Endothelial cell of umbilical vein (primary cell): ENCODE results near the gene CUX1. TPM values are rescaled to one million over a fixed set of nuclear protein-coding genes. Genes with fewer than 3 reads are reported as not detected.

Experiments used
- BruUV-seq: library from RNA; stranded (reverse); fragments of 400-500 nt; replicated peaks from 2 replicates; lab custom pipeline; 2021; lab: Mats Ljungman, UMichigan
- CTCF ChIA-PET: fragments of 300-600, 350-600 bp; sonication (Branson Sonifier 250); formaldehyde crosslinking; loops from one replicate; lab custom pipeline; 2021; ENCODE audit warnings: antibody characterized with exemption, inconsistent platforms; lab: Charles Lee
- POLR2A ChIA-PET: fragments of 300-600, 350-600 bp; sonication (Branson Sonifier 250); formaldehyde crosslinking; loops from one replicate; lab custom pipeline; 2021; ENCODE audit warnings: antibody characterized with exemption, inconsistent platforms; lab: Charles Lee
- DNase-seq: peaks from one replicate; pipeline ENCODE4 v3.0.0-alpha.2; 2011; ENCODE audit warnings: low read depth, low spot score
- FAIRE-seq: peaks from 2 replicates; lab custom pipeline; 2011; peaks lifted over from hg19 to GRCh38; lab: Jason Lieb, UNC
- H2AFZ ChIP-seq: 2 replicates; pipeline ENCODE4 v1.6.0; 2012; ENCODE audit warnings: low read depth, low read length, control low read depth, inconsistent platforms
- H3K27ac ChIP-seq: 2 replicates; pipeline ENCODE4 v1.5.1; 2011; ENCODE audit warnings: low read depth, mild to moderate bottlenecking, control low read depth, low read length, moderate library complexity; ENCODE audit not compliant: insufficient read depth
- H3K27me3 ChIP-seq, 2 experiments: 2 replicates each; pipeline versions ENCODE4 v1.6.0 to v1.6.1; 2011; ENCODE audit warnings: low read length in 2 of 2, mixed read lengths in 1 of 2; ENCODE audit not compliant: control insufficient read depth in 2 of 2, insufficient read depth in 2 of 2
- H3K36me3 ChIP-seq, 2 experiments: 2 replicates in 1 of 2; 3 replicates in 1 of 2; pipeline ENCODE4 v1.5.1; 2011; ENCODE audit warnings: low read length in 2 of 2, mild to moderate bottlenecking in 1 of 2, moderate library complexity in 1 of 2; ENCODE audit not compliant: control insufficient read depth in 2 of 2, insufficient read depth in 2 of 2; ENCODE audit errors: extremely low read depth in 1 of 2
- H3K4me1 ChIP-seq: 3 replicates; pipeline ENCODE4 v1.5.1; 2011; ENCODE audit warnings: mild to moderate bottlenecking, low read length; ENCODE audit not compliant: control insufficient read depth, insufficient read depth; ENCODE audit errors: extremely low read depth
- H3K4me2 ChIP-seq: 2 replicates; pipeline ENCODE4 v1.6.1; 2011; ENCODE audit warnings: low read length, control low read depth, mixed read lengths; ENCODE audit not compliant: insufficient read depth
- H3K4me3 ChIP-seq, 3 experiments: fragments of 200-600 bp in 1 of 3; sonication (generic), shearing (Covaris generic) in 1 of 3; replicated peaks in 1 of 3; 2 replicates each; pipeline ENCODE4 v1.5.1; 2011 to 2016; ENCODE audit warnings: control low read depth in 3 of 3, low read length in 3 of 3, mild to moderate bottlenecking in 2 of 3, inconsistent platforms in 1 of 3, low read depth in 1 of 3, moderate library complexity in 1 of 3; ENCODE audit not compliant: insufficient read depth in 1 of 3
- H3K79me2 ChIP-seq: 2 replicates; pipeline ENCODE4 v1.6.0; 2012; ENCODE audit warnings: low read length, inconsistent platforms; ENCODE audit not compliant: control insufficient read depth, insufficient read depth
- H3K9ac ChIP-seq: replicated peaks from 2 replicates; pipeline ENCODE3; 2011; ENCODE audit warnings: low read length, control low read depth; ENCODE audit not compliant: insufficient read depth; ENCODE audit errors: extremely low read depth
- H3K9me1 ChIP-seq: replicated peaks from 3 replicates; pipeline ENCODE4 v1.6.0; 2011; ENCODE audit warnings: mild to moderate bottlenecking, low read length; ENCODE audit not compliant: control insufficient read depth, insufficient read depth; ENCODE audit errors: extremely low read depth
- H3K9me3 ChIP-seq: replicated peaks from 2 replicates; pipeline ENCODE4 v1.5.1; 2012; ENCODE audit warnings: low read length, inconsistent platforms; ENCODE audit not compliant: control insufficient read depth, insufficient read depth
- H4K20me1 ChIP-seq: replicated peaks from 2 replicates; pipeline ENCODE3; 2011; ENCODE audit warnings: mild to moderate bottlenecking, low read length; ENCODE audit not compliant: control insufficient read depth, insufficient read depth; ENCODE audit errors: extremely low read depth
- EZH2 ChIP-seq: IDR thresholded peaks from 2 replicates; pipeline ENCODE4 v1.6.1; 2012; ENCODE audit warnings: borderline replicate concordance, low read depth, mild to moderate bottlenecking, moderate library complexity, low read length, inconsistent platforms; ENCODE audit not compliant: severe bottlenecking
- FOS ChIP-seq: IDR thresholded peaks from 2 replicates; pipeline ENCODE4 v1.6.1; 2011; ENCODE audit warnings: mild to moderate bottlenecking, low read length, moderate library complexity, borderline replicate concordance; ENCODE audit not compliant: insufficient read depth
- MYC ChIP-seq: IDR thresholded peaks from one replicate; pipeline ENCODE4 v1.6.1; 2011; ENCODE audit warnings: mild to moderate bottlenecking, low read depth, low read length
- dilution Hi-C: fragments of 300-500 bp; cut with MboI; formaldehyde crosslinking; loops from one replicate; pipeline ENCODE4 v1.15.0; 2019; ENCODE audit warnings: low sequenced_read_pairs; ENCODE audit not compliant: extremely low pct_ligation_motif_present
- intact Hi-C: fragments of 100-400 bp; cut with micrococcal nuclease; formaldehyde crosslinking; loops from one replicate; pipeline ENCODE4 v1.10.0; 2022
- polyA plus RNA-seq, 4 experiments: library from polyadenylated mRNA; depleted of rRNA in 3 of 4; stranded (reverse) in 3 of 4; unstranded in 1 of 4; fragments of >200 nt; gene quantifications; 2 replicates each; pipeline versions ENCODE4 v1.2.1 to v1.2.3, GENCODE V29; 2011 to 2012; ENCODE audit warnings: missing spikeins in 1 of 4
- total RNA-seq: library from RNA; stranded (reverse); gene quantifications from 2 replicates; pipeline ENCODE4 v1.2.3, GENCODE V29; 2021
- TF ChIP-seq, protein P1 (sequence below), 2 donors: IDR thresholded peaks; 1 replicate in 1 of 2; 2 replicates in 1 of 2; pipeline ENCODE4 v1.5.1; 2011; ENCODE audit warnings: low read length in 2 of 2, mild to moderate bottlenecking in 2 of 2, moderate library complexity in 2 of 2, control low read depth in 1 of 2, inconsistent platforms in 1 of 2, low read depth in 1 of 2; ENCODE audit not compliant: insufficient read depth in 1 of 2; ENCODE audit errors: extremely low read depth in 1 of 2
- TF ChIP-seq, protein P2 (sequence below): IDR thresholded peaks from 2 replicates; pipeline ENCODE4 v1.6.1; 2011; ENCODE audit not compliant: insufficient read depth, insufficient read length

CUX1 gene
- total and polyA plus RNA-seq, 2 donors (not counting 3 experiments of a cell fraction or from before 2014, with no cell fraction given), result 13.8 to 49.8 TPM

DNA sequence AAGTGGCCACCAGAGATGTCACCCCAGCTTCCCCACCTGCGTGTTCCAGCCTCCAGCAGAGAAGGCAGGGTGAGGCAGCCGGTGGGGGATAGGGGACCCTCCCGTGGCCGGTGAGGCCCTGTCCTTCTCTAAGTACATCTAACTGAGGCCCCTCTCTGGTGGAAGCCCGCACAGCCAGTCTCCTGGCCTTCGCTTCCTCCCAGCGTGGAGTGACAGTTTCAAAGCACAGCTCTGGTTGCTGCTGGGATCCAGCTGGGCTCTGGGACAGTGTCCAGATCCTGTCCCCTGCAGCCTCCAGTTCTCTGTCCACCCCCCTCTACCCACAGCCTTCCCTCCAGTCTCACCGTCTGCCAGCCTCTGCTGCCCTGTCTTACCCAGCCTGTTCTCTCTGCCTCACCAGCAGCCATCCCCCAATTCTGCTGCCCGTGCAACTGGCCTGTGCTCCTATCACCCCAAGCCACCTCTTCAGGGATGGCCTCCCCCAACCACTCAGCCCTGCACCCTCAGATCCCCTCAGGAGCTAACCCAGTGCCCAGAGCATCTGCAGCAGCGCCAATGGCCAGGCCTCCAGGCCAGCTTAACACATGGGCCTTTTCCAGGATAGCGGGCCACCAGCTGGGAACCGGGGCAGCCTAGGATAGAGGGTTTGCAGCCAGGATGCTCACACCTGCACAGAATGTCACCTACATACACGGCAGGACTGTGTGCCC lies 452.9 kb downstream of the CUX1 start:
- no peaks in the 10 kb centered on the region for H3K9me3 ChIP-seq
- FAIRE-seq (no peak), DNase-seq (no peak)
- TF ChIP-seq, protein P1, sequence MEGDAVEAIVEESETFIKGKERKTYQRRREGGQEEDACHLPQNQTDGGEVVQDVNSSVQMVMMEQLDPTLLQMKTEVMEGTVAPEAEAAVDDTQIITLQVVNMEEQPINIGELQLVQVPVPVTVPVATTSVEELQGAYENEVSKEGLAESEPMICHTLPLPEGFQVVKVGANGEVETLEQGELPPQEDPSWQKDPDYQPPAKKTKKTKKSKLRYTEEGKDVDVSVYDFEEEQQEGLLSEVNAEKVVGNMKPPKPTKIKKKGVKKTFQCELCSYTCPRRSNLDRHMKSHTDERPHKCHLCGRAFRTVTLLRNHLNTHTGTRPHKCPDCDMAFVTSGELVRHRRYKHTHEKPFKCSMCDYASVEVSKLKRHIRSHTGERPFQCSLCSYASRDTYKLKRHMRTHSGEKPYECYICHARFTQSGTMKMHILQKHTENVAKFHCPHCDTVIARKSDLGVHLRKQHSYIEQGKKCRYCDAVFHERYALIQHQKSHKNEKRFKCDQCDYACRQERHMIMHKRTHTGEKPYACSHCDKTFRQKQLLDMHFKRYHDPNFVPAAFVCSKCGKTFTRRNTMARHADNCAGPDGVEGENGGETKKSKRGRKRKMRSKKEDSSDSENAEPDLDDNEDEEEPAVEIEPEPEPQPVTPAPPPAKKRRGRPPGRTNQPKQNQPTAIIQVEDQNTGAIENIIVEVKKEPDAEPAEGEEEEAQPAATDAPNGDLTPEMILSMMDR (IDR thresholded peaks at IDR 0.05; ENCODE audit: extremely low read depth in 1 of 2, insufficient read depth in 1 of 2, low read depth in 1 of 2, low read length in 2 of 2), result no peak
- TF ChIP-seq, protein P2, sequence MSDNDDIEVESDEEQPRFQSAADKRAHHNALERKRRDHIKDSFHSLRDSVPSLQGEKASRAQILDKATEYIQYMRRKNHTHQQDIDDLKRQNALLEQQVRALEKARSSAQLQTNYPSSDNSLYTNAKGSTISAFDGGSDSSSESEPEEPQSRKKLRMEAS, result no peak
- no peak for TF ChIP-seq FOS
- no peak for TF ChIP-seq MYC
- no peak for TF ChIP-seq EZH2
- no peaks in the 10 kb centered on the region for H3K36me3 ChIP-seq
- no peak overlapping the region for H3K27ac ChIP-seq
- H3K4me2 ChIP-seq, result no peak overlapping the region
- H2AFZ ChIP-seq, result no peak overlapping the region
- no peaks in the 10 kb centered on the region for H3K4me1 ChIP-seq
- no peak overlapping the region for H3K9ac ChIP-seq
- no peaks in the 10 kb centered on the region for H4K20me1 ChIP-seq
- ChIA-PET CTCF (interaction anchor here (0.8 to 7.3 kb wide), 5 partner anchors 582 to 730 kb away, joined by 3 to 140 read pairs (median 5); no protein-coding TSS in a partner anchor), POLR2A (no interaction called here)
- dilution Hi-C loops (no loop called here), intact Hi-C loops (no loop called here)
- BruUV-seq, result no TSS peak
- H3K4me3 ChIP-seq, result no peak overlapping the region
- no peaks in the 10 kb centered on the region for H3K27me3 ChIP-seq
- no peaks in the 10 kb centered on the region for H3K79me2 ChIP-seq
- H3K9me1 ChIP-seq, result no peaks in the 10 kb centered on the region
